K562 (cell line): ENCODE measurements around the gene MYO16. TPM values are rescaled to one million over a fixed set of nuclear protein-coding genes. Genes with fewer than 3 reads are reported as not detected.

Experiments
- FOSL1 ChIP-seq: fragments of 200-800 bp; sonication (Bioruptor generic); conservative IDR thresholded peaks from 2 replicates; pipeline ENCODE4 v1.6.1; 2016; ENCODE audit warnings: missing genetic modification characterization, missing compliant biosample characterization
- NCOR1 ChIP-seq: fragments of 450-650 bp; IDR thresholded peaks from 2 replicates; pipeline ENCODE4 v1.6.1; 2016; ENCODE audit warnings: mild to moderate bottlenecking, moderate library complexity
- PATZ1 ChIP-seq: fragments of 250-450 bp; sonication (Bioruptor Pico); IDR thresholded peaks from 2 replicates; pipeline ENCODE4 v1.5.0; 2020; ENCODE audit warnings: mild to moderate bottlenecking, borderline replicate concordance
- SAFB ChIP-seq: fragments of 200-400 bp; formaldehyde crosslinking; IDR thresholded peaks from 2 replicates; pipeline ENCODE4 v1.6.1; 2017; ENCODE audit warnings: low read depth, low read length, borderline replicate concordance
- SMARCE1 ChIP-seq: fragments of 450-650 bp; IDR thresholded peaks from 2 replicates; pipeline ENCODE4 v1.7.1; 2016; ENCODE audit warnings: mild to moderate bottlenecking
- ZNF316 ChIP-seq: fragments of 450-650 bp; IDR thresholded peaks from 2 replicates; pipeline ENCODE4 v1.6.1; 2016
- ZNF407 ChIP-seq: fragments of 450-650 bp; IDR thresholded peaks from 2 replicates; pipeline ENCODE4 v1.6.1; 2016; ENCODE audit warnings: low read depth
- ZNF408 ChIP-seq: fragments of 250-450 bp; sonication (Bioruptor Pico); IDR thresholded peaks from 2 replicates; pipeline ENCODE4 v1.4.0; 2020; ENCODE audit warnings: low read depth, mild to moderate bottlenecking, moderate library complexity
- polyA plus RNA-seq, 8 experiments: library from polyadenylated mRNA; depleted of rRNA in 4 of 8; stranded (reverse) in 5 of 8; unstranded in 3 of 8; fragments of >200 nt; fragmentation: Nextera tagmentation in 2 of 8; fragmentation: Illumina TruSeq in 1 of 8; extraction: Ambion mirVana in 2 of 8; extraction: Trizol in 1 of 8; gene quantifications; 2 replicates each; pipeline versions ENCODE4 v1.2.1 to v1.2.3, GENCODE V29; 2011 to 2014; ENCODE audit warnings: inconsistent platforms in 1 of 8, missing spikeins in 1 of 8
- total RNA-seq, 7 experiments: library from RNA; depleted of rRNA in 6 of 7; stranded (reverse); fragments of >200 nt in 6 of 7; fragmentation: Illumina TruSeq in 2 of 7; extraction: Trizol in 2 of 7; gene quantifications; 2 replicates each; pipeline versions ENCODE4 v1.2.1 to v1.2.3, GENCODE V29; 2011 to 2021; ENCODE audit warnings: low replicate concordance in 1 of 7

The MYO16 gene
- total and polyA plus RNA-seq, 9 of the 15 experiments (the other 6 are each of a cell fraction or from before 2014, with no cell fraction given), result 4.3 to 45.7 (median 12.1) TPM

DNA sequence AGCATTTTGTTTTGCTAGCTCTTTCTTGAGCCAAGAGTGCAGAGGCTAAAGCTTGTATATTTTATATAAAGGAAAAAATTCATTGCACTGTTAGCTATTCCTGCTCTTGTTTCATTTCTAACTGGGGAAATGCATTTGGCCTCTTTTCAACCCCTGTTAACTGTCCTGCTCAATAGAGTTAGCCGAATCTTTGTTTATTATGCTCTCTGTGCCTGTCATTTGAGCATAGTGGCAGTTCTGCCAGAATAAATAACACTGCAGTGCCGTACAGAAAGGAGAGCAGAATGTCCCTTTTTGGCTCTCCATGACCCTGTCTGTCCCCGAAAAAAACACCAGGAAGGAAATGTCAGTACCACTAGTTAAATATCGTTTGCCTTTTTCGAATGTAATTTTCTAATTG is 350.8 kb downstream of the MYO16 start (continued):
- TF ChIP-seq ZNF407, result no peak
- TF ChIP-seq FOSL1 (tag), result no peak
- TF ChIP-seq PATZ1 (CRISPR knock-in tag), result no peak
- TF ChIP-seq SAFB, result no peak
- TF ChIP-seq SMARCE1, result no peak
- no peak for TF ChIP-seq NCOR1
- TF ChIP-seq ZNF316, result no peak
- no peak for TF ChIP-seq ZNF408
